C4-2B (cell line): ENCODE results near the gene OR13G1.

ENCODE experiments used
- ZFX ChIP-seq: fragments of 450-650 bp; IDR thresholded peaks from 2 replicates; pipeline ENCODE4 v1.6.1; 2017
- TF ChIP-seq, protein P1 (sequence below): fragments of 450-650 bp; conservative IDR thresholded peaks from 2 replicates; pipeline ENCODE4 v1.5.1; 2017; ENCODE audit warnings: mild to moderate bottlenecking

DNA sequence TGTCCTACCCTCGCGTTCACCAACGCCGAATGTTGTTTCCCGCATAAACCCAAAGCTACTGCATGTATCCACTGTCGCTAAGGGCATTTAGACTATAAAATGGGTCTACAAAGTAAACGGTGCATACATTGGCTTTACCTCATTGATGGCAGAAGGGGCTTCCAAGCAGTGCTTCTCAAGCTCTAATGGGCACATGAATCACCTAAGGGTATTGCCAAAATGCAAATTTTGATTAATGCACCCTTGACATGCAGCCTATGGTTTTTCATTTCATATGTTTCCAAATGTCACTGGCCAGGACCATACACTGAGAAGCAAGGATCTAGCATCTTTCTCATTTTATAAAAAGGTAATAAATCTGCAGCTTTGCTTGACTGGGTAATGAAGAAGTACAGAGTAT, 34.2 kb upstream of the OR13G1 start:
- TF ChIP-seq, protein P1, sequence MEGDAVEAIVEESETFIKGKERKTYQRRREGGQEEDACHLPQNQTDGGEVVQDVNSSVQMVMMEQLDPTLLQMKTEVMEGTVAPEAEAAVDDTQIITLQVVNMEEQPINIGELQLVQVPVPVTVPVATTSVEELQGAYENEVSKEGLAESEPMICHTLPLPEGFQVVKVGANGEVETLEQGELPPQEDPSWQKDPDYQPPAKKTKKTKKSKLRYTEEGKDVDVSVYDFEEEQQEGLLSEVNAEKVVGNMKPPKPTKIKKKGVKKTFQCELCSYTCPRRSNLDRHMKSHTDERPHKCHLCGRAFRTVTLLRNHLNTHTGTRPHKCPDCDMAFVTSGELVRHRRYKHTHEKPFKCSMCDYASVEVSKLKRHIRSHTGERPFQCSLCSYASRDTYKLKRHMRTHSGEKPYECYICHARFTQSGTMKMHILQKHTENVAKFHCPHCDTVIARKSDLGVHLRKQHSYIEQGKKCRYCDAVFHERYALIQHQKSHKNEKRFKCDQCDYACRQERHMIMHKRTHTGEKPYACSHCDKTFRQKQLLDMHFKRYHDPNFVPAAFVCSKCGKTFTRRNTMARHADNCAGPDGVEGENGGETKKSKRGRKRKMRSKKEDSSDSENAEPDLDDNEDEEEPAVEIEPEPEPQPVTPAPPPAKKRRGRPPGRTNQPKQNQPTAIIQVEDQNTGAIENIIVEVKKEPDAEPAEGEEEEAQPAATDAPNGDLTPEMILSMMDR: no peak
- no peak for TF ChIP-seq ZFX
